Transverse colon (tissue), 4 donors: ENCODE data around the gene NUP153. TPM values are rescaled to one million over a fixed set of nuclear protein-coding genes. Genes with fewer than 3 reads are reported as not detected.

ENCODE experiments used
- DNase-seq: peaks from one replicate; pipeline ENCODE4 v3.0.0-alpha.2; 2019
- H3K27ac ChIP-seq, 4 donors: fragments of 200-600 bp; sonication (generic); 2 replicates each; pipeline ENCODE4 v1.5.1; 2016 to 2018; ENCODE audit warnings: inconsistent platforms in 4 of 4
- H3K27me3 ChIP-seq: fragments of 200-600 bp; sonication (generic); 2 replicates; pipeline ENCODE4 v1.5.1; 2017; ENCODE audit warnings: inconsistent platforms
- H3K36me3 ChIP-seq, 4 donors: fragments of 200-600 bp; sonication (generic); 2 replicates each; pipeline ENCODE4 v1.5.1; 2017 to 2019; ENCODE audit warnings: inconsistent platforms in 4 of 4
- H3K4me1 ChIP-seq, 4 donors: fragments of 200-600 bp; sonication (generic); 2 replicates each; pipeline ENCODE4 v1.5.1; 2017 to 2020; ENCODE audit warnings: inconsistent platforms in 4 of 4
- H3K4me3 ChIP-seq, 4 donors: fragments of 200-600 bp; sonication (generic); 1 replicate in 1 of 4; 2 replicates in 3 of 4; pipeline versions ENCODE4 v1.5.1 to v1.6.1; 2017 to 2019; ENCODE audit warnings: inconsistent platforms in 4 of 4
- H3K9me3 ChIP-seq, 2 donors: fragments of 200-600 bp; sonication (generic); 2 replicates each; pipeline ENCODE4 v1.5.1; 2017 to 2019; ENCODE audit warnings: inconsistent platforms in 2 of 2
- CTCF ChIP-seq, 5 experiments: fragments of 200-600 bp in 3 of 5; fragments of 450-650 bp in 2 of 5; sonication (generic) in 3 of 5; IDR thresholded peaks; 1 replicate in 2 of 5; 2 replicates in 3 of 5; pipeline ENCODE4 v1.5.1; 2016 to 2017; ENCODE audit warnings: antibody characterized with exemption in 5 of 5, inconsistent platforms in 3 of 5, mild to moderate bottlenecking in 2 of 5, moderate library complexity in 1 of 5
- EP300 ChIP-seq: sonication (generic); formaldehyde crosslinking; IDR thresholded peaks from one replicate; pipeline ENCODE4 v1.6.1; 2017; ENCODE audit warnings: antibody characterized with exemption, low read depth
- POLR2A ChIP-seq: fragments of 450-650 bp; IDR thresholded peaks from one replicate; pipeline ENCODE4 v1.6.1; 2016; ENCODE audit warnings: antibody characterized with exemption, mild to moderate bottlenecking, moderate library complexity
- POLR2AphosphoS5 ChIP-seq, 3 donors: sonication (generic); formaldehyde crosslinking; IDR thresholded peaks; one replicate each; pipeline ENCODE4 v1.6.1; 2016; ENCODE audit warnings: antibody characterized with exemption in 3 of 3
- WGBS, 2 donors: methylation state at CpG; one replicate each; pipeline ENCODE4 v1.1.5; 2018; ENCODE audit warnings: low coverage in 1 of 2; 5-methylcytosine and 5-hydroxymethylcytosine counted together
- in situ Hi-C, 4 donors: fragments of 200-750 bp; cut with MboI; loops; one replicate each; pipeline versions ENCODE4 v1.15.0 to v1.15.1; 2017; ENCODE audit warnings: low sequenced_read_pairs in 3 of 4, low pct_ligation_motif_present in 1 of 4, low pct_unique_long_range_greater_than_20kb in 1 of 4
- intact Hi-C: fragments of 100-400 bp; cut with DNase I; formaldehyde crosslinking; loops from one replicate; pipeline ENCODE4 v1.15.1; 2023; ENCODE audit warnings: low total_unique reads
- total RNA-seq, 4 donors: library from RNA; depleted of rRNA; stranded (reverse); fragments of >200 nt; gene quantifications; one replicate each; pipeline ENCODE4 v1.1.0, GENCODE V29; 2016

Gene NUP153
- total RNA-seq, 4 donors from 2014 or later = 27.9 to 37.0 (median 32.1) TPM

GRCh38 chr6:17724341-17724740 is 17.6 kb upstream of the NUP153 start:
- Histone ChIP-seq H3K36me3 (no peaks in the 10 kb centered on the region), H3K27ac (no peak overlapping the region), H3K4me1 (peaks cover 0 to 6% (median 3%) of the 10 kb centered on the region in 4 donors), H3K27me3 (no peaks in the 10 kb centered on the region), H3K4me3 (no peak overlapping the region), H3K9me3 (no peaks in the 10 kb centered on the region)
- in situ Hi-C loops = no loop called here
- 91 to 100% methylated on average over 2 to 3 of the region's 3 CpGs for WGBS, 2 donors
- intact Hi-C loops = no loop called here
- no peak for TF ChIP-seq POLR2A
- no peak for TF ChIP-seq POLR2AphosphoS5 (IDR thresholded peaks at IDR 0.05)
- TF ChIP-seq CTCF (IDR thresholded peaks at IDR 0.05) = no peak
- TF ChIP-seq EP300 = no peak
- no peak for DNase-seq

GRCh38 chr6:17721671-17722070 is 14.9 kb upstream of the NUP153 start:
- H3K27me3 ChIP-seq = no peaks in the 10 kb centered on the region
- no peak for TF ChIP-seq POLR2AphosphoS5 (IDR thresholded peaks at IDR 0.05)
- in situ Hi-C loops (no loop called here), intact Hi-C loops (no loop called here)
- H3K27ac ChIP-seq = no peak overlapping the region
- no peak overlapping the region for H3K4me3 ChIP-seq
- H3K9me3 ChIP-seq = no peaks in the 10 kb centered on the region
- peaks cover 0 to 6% (median 3%) of the 10 kb centered on the region in 4 donors for H3K4me1 ChIP-seq
- DNase-seq = no peak
- no peaks in the 10 kb centered on the region for H3K36me3 ChIP-seq
- WGBS, 2 donors = 17 to 76% methylated on average over 1 to 3 of the region's 3 CpGs

- intact Hi-C loops = no loop called here
- TF ChIP-seq EP300 (no peak), POLR2AphosphoS5 (IDR thresholded peaks at IDR 0.05) (no peak), CTCF (IDR thresholded peaks at IDR 0.05) (no peak), POLR2A (no peak)
- Histone ChIP-seq H3K9me3 (no peaks in the 10 kb centered on the region), H3K4me3 (no peak overlapping the region), H3K36me3 (no peaks in the 10 kb centered on the region), H3K27me3 (no peaks in the 10 kb centered on the region), H3K4me1 (no peaks in the 10 kb centered on the region), H3K27ac (no peak overlapping the region)
- no peak for DNase-seq
- WGBS, 2 donors = 40% methylated on average over 3 of the region's 3 CpGs; no CpG with 5 or more reads in 1 of the 2 donors
- in situ Hi-C loops = no loop called here
Observed at GRCh38 chr6:17719323-17720041, 12.8 kb upstream of the NUP153 start.

GRCh38 chr6:17716221-17716620 is 9.5 kb upstream of the NUP153 start:
- intact Hi-C loops = no loop called here
- no peak overlapping the region for H3K27ac ChIP-seq
- no peaks in the 10 kb centered on the region for H3K27me3 ChIP-seq
- no peaks in the 10 kb centered on the region for H3K4me1 ChIP-seq
- no peak overlapping the region for H3K4me3 ChIP-seq
- DNase-seq = no peak
- no peaks in the 10 kb centered on the region for H3K9me3 ChIP-seq
- TF ChIP-seq EP300 (no peak), CTCF (IDR thresholded peaks at IDR 0.05) (no peak), POLR2A (no peak), POLR2AphosphoS5 (IDR thresholded peaks at IDR 0.05) (no peak)
- H3K36me3 ChIP-seq = no peaks in the 10 kb centered on the region
- in situ Hi-C loops = no loop called here
- WGBS, 2 donors = 48% methylated on average over 2 of the region's 2 CpGs
